A673 (cell line): ENCODE data around the gene KLK3.

Experiments used
- CTCF ChIP-seq: fragments of 300-800, 200-600 bp; sonication (generic); conservative IDR thresholded peaks from 2 replicates; pipeline ENCODE4 v1.5.1; 2017; ENCODE audit warnings: low read depth, mild to moderate bottlenecking, antibody characterized with exemption, low read length, moderate library complexity, mixed read lengths
- EZH2 ChIP-seq: fragments of 200-600 bp; sonication (generic); IDR thresholded peaks from 2 replicates; pipeline ENCODE4 v1.6.1; 2017; ENCODE audit warnings: borderline replicate concordance, low read depth, mild to moderate bottlenecking, mixed read lengths, antibody characterized with exemption, low read length; ENCODE audit not compliant: poor library complexity, severe bottlenecking

- TF ChIP-seq CTCF (no peak), EZH2 (no peak)
Measured at GRCh38 chr19:50851620-50852019, 3.1 kb upstream of the KLK3 start.
